Adrenal gland (tissue), 12 donors: ENCODE data around the gene SLC5A10. TPM values are rescaled to one million over a fixed set of nuclear protein-coding genes. Genes with fewer than 3 reads are reported as not detected.

Experiments
- DNase-seq, 7 donors: peaks; one replicate each; pipeline ENCODE4 v3.0.0-alpha.2; 2019 to 2020
- H3K27ac ChIP-seq, 5 donors: fragments of 200-600 bp; sonication (generic) in 4 of 5; 1 replicate in 3 of 5; 2 replicates in 2 of 5; pipeline versions ENCODE4 v1.5.1 to v1.8.0; 2016 to 2020; ENCODE audit warnings: mild to moderate bottlenecking in 1 of 5
- H3K27me3 ChIP-seq: fragments of 200-600 bp; 2 replicates; pipeline ENCODE4 v1.8.0; 2021
- H3K36me3 ChIP-seq, 2 donors: fragments of 200-600 bp; replicated peaks in 1 of 2; 1 replicate in 1 of 2; 2 replicates in 1 of 2; pipeline versions ENCODE4 v1.5.1 to v1.8.0; 2018 to 2022
- H3K4me1 ChIP-seq, 2 donors: fragments of 200-600 bp; replicated peaks in 1 of 2; 1 replicate in 1 of 2; 2 replicates in 1 of 2; pipeline versions ENCODE4 v1.5.1 to v1.8.0; 2018 to 2021
- H3K4me3 ChIP-seq, 4 donors: fragments of 200-600 bp; sonication (generic) in 3 of 4; one replicate each; pipeline ENCODE4 v1.5.1; 2016 to 2018
- H3K9me3 ChIP-seq, 3 donors: fragments of 200-600 bp; sonication (generic) in 1 of 3; replicated peaks in 1 of 3; 1 replicate in 2 of 3; 2 replicates in 1 of 3; pipeline versions ENCODE4 v1.5.1 to v1.8.0; 2016 to 2021
- CTCF ChIP-seq, 6 experiments: fragments of 450-650 bp in 4 of 6; fragments of 200-600 bp in 2 of 6; sonication (generic) in 1 of 6; IDR thresholded peaks; 1 replicate in 5 of 6; 2 replicates in 1 of 6; pipeline versions ENCODE4 v1.5.1 to v1.8.0; 2016 to 2021; ENCODE audit warnings: antibody characterized with exemption in 6 of 6, mild to moderate bottlenecking in 2 of 6, moderate library complexity in 1 of 6
- POLR2A ChIP-seq, 2 donors: fragments of 450-650 bp; IDR thresholded peaks; one replicate each; pipeline ENCODE4 v1.6.1; 2017; ENCODE audit warnings: antibody characterized with exemption in 2 of 2, mild to moderate bottlenecking in 2 of 2, moderate library complexity in 1 of 2
- WGBS, 4 donors: extraction: QIAGEN DNeasy Blood & Tissue Kit in 2 of 4; methylation state at CpG; one replicate each; pipeline versions ENCODE4 v1.1.5 to v1.1.7; 2013 to 2017; 5-methylcytosine and 5-hydroxymethylcytosine counted together
- intact Hi-C, 2 donors: fragments of 100-400 bp; cut with DNase I; formaldehyde crosslinking; loops; one replicate each; pipeline versions ENCODE4 v1.14.1 to v1.15.0; 2022 to 2023
- polyA plus RNA-seq, 3 donors: library from polyadenylated mRNA; stranded (reverse); fragments of 200-250 nt in 2 of 3; fragments of 350-450 nt in 1 of 3; fragmentation: Illumina TruSeq in 1 of 3; extraction: RNeasy Lipid Tissue Mini Kit (QIAGEN cat#74804) in 1 of 3; gene quantifications; one replicate each; pipeline ENCODE4 v1.2.3, GENCODE V29; 2013 to 2014
- total RNA-seq, 9 donors: library from RNA; depleted of rRNA in 4 of 9; stranded (reverse); fragments of >200 nt in 4 of 9; fragments of 120-200 nt in 1 of 9; fragmentation: NEBNext Ultra II Directional in 1 of 9; extraction: Animal tissue kit (Norgen Biotek cat#: 25700) in 1 of 9; gene quantifications; one replicate each; pipeline versions ENCODE4 v1.1.0 to v1.2.4, GENCODE V29; 2013 to 2023
- donor health status: healthy with polysubstance abuse.
- donor health status: Bipolar disorder and iron deficiency.
- donor health status: DM: yes; HTN: yes; CAD: no.
- donor health status: DM: no; HTN: no; CAD: no.
- donor health status: DM: no; HTN: no; CAD: no.
- donor health status: DM: yes; HTN: yes; CAD: no.

The SLC5A10 gene
- total and polyA plus RNA-seq, 12 donors, result 0.16 to 0.94 (median 0.22) TPM; not detected in 8

- Histone ChIP-seq H3K4me3 (no peak overlapping the region), H3K27ac (peak overlapping the region in 1 of 5 donors; percentile 34), H3K9me3 (no peaks in the 10 kb centered on the region), H3K4me1 (no peaks in the 10 kb centered on the region), H3K36me3 (no peaks in the 10 kb centered on the region), H3K27me3 (no peaks in the 10 kb centered on the region)
- WGBS, 4 donors, result 45 to 58% (median 49%) methylated on average over 10 to 11 of the region's 11 CpGs
- peak in 3 of 7 donors; percentile 21 to 48 (median 41) for DNase-seq
- TF ChIP-seq POLR2A (IDR thresholded peaks at IDR 0.05), result no peak
- TF ChIP-seq CTCF (IDR thresholded peaks at IDR 0.05), result no peak
- intact Hi-C loops, result no loop called here
Measured at GRCh38 chr17:19010729-19011505, 59.0 kb downstream of the SLC5A10 start.

GRCh38 chr17:19011581-19011980, 59.6 kb downstream of the SLC5A10 start:
- Histone ChIP-seq H3K36me3 (no peaks in the 10 kb centered on the region), H3K27me3 (no peaks in the 10 kb centered on the region), H3K27ac (no peak overlapping the region), H3K9me3 (no peaks in the 10 kb centered on the region), H3K4me3 (no peak overlapping the region), H3K4me1 (no peaks in the 10 kb centered on the region)
- WGBS, 4 donors, result 84 to 87% (median 86%) methylated on average over 4 to 6 of the region's 6 CpGs
- intact Hi-C loops, result no loop called here
- no peak for TF ChIP-seq POLR2A (IDR thresholded peaks at IDR 0.05)
- no peak for TF ChIP-seq CTCF (IDR thresholded peaks at IDR 0.05)
- DNase-seq, result no peak

- no peak for TF ChIP-seq CTCF (IDR thresholded peaks at IDR 0.05)
- TF ChIP-seq POLR2A (IDR thresholded peaks at IDR 0.05), result no peak
- Histone ChIP-seq H3K27ac (no peak overlapping the region), H3K36me3 (no peaks in the 10 kb centered on the region), H3K4me1 (no peaks in the 10 kb centered on the region), H3K9me3 (no peaks in the 10 kb centered on the region), H3K4me3 (no peak overlapping the region), H3K27me3 (no peaks in the 10 kb centered on the region)
- intact Hi-C loops, result no loop called here
- WGBS, 4 donors, result 95 to 98% (median 97%) methylated on average over 18 to 22 of the region's 22 CpGs
- DNase-seq, result no peak
Measured at GRCh38 chr17:19012171-19013080, 60.5 kb downstream of the SLC5A10 start.

GRCh38 chr17:19013226-19013625, 61.3 kb downstream of the SLC5A10 start:
- Histone ChIP-seq H3K9me3 (no peaks in the 10 kb centered on the region), H3K36me3 (no peaks in the 10 kb centered on the region), H3K27me3 (no peaks in the 10 kb centered on the region), H3K4me3 (no peak overlapping the region), H3K27ac (no peak overlapping the region), H3K4me1 (no peaks in the 10 kb centered on the region)
- intact Hi-C loops, result no loop called here
- DNase-seq, result no peak
- 95 to 100% (median 98%) methylated on average over 3 to 12 of the region's 12 CpGs for WGBS, 4 donors
- TF ChIP-seq POLR2A (IDR thresholded peaks at IDR 0.05) (no peak), CTCF (IDR thresholded peaks at IDR 0.05) (no peak)
